T-helper 22 cell (primary cell): ENCODE measurements around the gene HMGN4.

Source experiments
- DNase-seq: peaks from one replicate; pipeline ENCODE4 v3.0.0-alpha.2; 2020; ENCODE audit warnings: low read depth

Gene HMGN4

DNA sequence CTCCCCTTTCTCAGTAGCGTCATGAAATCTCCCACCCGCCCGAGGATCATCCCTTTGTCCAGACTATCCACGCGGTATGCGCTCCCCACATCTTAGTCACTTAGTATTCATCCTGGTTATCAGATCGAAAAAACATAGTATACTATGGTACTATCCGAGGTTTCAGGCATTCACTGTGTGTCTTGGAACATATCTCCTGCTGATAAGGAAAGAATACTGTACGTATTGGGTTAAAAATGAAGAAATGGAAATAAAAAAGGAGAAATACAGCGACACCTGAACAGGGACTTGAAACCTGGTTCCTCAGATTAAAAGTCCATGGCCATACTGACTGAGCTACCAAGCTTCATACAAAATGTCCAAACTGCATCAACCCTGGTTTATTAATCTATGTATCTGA lies 14.0 kb downstream of the HMGN4 start:
- no peak for DNase-seq

- no peak for DNase-seq
These were observed 14.5 kb downstream of the HMGN4 start for GRCh38 chr6:26552640-26553188.

DNA sequence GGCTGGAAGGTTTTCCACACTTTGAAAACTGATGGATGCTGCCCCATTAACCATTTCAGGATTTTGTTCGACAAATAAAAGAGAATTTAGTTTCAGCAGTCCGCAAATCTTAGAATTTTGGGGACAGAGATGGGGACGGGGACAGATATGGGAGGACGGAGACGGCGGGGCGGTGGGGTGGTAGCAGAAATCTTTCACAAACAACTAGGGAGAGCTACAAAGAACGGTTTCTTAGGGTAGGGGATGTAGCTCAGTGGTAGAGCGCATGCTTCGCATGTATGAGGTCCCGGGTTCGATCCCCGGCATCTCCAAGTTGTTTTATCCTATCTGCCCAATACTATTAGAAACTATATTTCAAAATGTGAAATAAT lies 15.1 kb downstream of the HMGN4 start:
- DNase-seq, result peak; percentile 33

GRCh38 chr6:26553635-26554446 lies 15.7 kb downstream of the HMGN4 start:
- DNase-seq, result peak; percentile 50

GRCh38 chr6:26554447-26554696 lies 16.2 kb downstream of the HMGN4 start:
- DNase-seq, result no peak

DNA sequence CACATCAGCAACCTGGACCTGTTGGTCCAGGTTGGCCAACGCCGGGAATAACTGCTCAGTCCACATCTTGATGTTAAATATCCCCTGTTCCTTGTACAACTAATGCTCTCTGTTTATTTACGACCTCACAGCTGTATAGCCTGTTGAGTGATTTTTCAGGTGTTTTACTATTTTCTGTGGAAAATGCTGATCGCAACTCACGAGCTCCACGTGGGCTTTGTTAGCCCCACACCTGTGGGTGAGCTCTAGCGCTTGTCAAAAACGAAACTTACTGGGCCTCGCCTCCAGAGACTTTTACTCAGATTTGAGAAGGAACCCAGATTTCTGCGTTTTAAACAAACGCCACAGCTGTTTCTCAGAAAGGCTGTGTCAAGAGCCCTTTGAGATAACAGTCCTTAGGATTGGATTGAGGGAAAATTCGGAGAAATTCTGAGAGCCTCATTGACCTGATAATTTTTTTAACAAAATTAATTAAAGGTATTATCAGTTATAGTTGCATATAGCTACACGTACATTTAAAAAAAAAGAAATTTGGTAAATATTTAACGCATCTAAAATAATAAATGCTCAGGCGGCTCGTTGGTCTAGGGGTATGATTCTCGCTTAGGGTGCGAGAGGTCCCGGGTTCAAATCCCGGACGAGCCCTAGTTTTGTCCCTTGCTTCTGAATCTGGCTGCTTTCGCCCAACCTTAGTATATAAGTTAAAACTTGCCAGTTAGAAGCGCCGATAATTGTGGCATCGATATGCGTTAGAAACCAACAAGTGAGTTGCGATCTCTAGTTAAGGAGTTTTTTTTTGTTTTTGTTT lies 16.7 kb downstream of the HMGN4 start:
- DNase-seq, result peak; percentile 32

- no peak for DNase-seq
These were observed 17.5 kb downstream of the HMGN4 start for GRCh38 chr6:26555505-26556262.

- no peak for DNase-seq
These were observed 18.3 kb downstream of the HMGN4 start for GRCh38 chr6:26556263-26557070.

DNA sequence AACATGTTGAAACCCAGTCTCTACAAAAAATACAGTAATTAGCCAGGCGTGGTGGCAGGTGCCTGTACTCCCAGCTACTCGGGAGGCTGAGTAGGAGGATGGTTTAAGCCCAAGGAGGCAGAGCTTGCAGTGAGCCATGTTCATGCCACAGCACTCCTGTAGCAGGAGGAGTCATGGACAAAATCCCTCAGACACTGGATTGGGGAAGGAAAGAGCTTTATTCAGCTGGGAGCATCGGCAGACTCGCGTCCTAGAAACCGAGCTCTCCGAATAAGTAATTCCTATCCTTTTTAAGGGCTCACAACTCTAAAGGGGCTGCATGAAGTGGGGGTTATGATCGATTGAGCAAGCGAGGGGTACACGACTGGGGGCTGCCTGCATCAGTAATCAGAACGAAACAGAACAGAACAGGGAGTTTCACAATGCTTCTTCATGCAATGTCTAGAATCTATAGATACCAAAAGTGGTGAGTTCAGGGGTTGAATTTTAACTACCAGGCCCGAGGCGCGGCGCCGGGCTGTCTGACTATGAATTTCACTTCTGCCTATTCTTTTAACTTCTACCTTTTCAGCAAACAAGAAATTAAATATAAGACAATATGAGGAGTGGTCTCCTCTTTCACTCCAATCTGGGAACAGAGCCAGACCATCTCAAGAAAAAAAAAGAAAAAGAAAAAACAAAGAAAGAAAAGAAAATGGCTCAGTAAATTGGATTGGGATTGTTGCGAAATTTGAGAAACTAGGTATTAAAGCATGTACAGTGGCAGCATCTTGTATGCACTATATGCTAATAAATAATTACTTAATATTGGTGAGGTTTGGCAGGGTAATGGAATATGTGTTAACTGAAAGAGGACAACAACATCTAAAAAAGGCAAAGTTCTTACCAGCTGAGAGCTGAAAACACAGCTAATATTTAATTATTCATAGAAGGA lies 23.6 kb downstream of the HMGN4 start:
- DNase-seq, result no peak

- DNase-seq, result no peak
These were observed 25.3 kb downstream of the HMGN4 start for GRCh38 chr6:26563488-26563887.

DNA sequence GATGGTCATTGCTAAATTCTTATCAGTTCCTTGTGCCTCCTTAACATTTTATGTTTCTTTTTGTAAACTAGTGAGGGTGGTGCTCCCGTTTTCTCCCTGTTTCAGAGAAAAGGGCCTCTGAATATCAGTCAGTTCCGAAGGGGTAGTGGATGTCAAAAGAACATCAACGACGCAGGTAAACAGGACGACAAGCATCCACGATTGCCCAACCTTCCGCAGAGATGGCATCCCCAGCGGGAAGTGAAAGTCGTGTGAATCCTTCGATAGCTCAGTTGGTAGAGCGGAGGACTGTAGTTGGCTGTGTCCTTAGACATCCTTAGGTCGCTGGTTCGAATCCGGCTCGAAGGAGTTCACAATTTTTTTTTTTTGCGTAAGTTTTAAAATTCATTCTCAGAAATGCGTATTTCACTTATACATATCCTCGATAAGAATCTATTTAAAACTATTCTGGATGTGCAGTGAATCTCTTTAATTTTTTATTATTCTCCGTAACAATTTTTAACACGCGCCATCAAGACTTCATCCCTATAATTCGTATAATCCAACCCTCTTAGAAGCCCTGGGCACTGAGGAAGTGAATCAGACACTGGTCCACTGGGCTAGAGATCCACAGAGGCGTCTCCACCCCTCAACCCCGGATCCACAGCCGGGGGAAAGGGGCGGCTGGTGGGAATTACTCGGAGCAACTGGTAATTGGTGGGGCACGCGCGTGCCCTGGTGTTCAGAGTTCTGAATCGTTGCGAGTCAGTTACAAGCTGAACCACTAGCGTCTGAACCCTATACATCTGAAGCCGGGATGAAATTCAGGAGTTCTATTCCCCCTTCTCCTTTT lies 30.7 kb downstream of the HMGN4 start:
- DNase-seq, result peak; percentile 88

DNA sequence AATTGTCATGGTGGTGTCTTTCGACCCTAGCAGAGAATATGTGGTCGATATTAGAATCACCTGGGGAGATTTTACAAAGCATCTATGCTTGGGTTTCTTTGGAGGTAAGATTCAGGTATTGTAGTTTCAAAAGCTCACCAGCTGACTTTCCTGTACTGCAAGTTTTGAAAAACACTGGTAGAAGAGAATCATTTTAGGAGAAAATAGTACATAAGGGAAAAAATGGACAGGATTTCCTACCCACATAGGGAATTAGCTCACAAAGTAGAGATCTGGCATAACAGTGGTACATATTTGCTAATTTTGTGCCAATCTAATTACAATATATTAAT lies 31.2 kb downstream of the HMGN4 start:
- DNase-seq, result no peak

GRCh38 chr6:26570027-26570809 lies 32.1 kb downstream of the HMGN4 start:
- no peak for DNase-seq

DNA sequence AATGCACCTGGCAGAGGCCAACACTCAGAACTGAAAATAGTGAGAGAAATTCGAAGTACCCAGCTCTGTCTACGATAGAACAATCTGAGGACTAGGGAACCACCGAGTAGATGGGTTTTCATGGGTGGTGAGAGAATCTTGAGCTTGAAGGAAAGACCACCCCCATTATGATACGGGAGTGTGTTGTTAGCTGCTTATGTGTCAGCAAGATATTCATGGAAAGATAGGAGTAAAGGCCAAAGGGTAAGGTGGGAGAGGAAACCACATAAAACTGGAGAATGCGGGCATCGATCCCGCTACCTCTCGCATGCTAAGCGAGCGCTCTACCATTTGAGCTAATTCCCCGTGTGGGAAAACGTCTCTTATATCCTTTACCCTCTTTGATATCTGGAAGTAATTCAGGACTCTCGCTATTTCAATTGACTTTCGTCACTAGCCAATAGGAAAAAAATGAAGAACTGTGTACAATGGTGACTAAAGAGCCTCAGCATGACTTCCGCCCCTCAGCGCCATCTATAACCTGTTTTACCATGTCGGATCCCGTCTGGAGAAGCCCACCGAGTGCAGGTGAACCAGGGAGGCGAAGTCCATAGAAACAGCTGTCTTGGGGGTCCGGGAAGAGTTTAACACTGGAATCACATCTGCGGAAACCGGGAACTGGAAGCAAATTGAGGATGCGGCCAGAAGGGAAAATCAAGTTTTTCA lies 33.6 kb downstream of the HMGN4 start:
- DNase-seq, result no peak

GRCh38 chr6:26575494-26575939 lies 37.4 kb downstream of the HMGN4 start:
- DNase-seq, result no peak

DNA sequence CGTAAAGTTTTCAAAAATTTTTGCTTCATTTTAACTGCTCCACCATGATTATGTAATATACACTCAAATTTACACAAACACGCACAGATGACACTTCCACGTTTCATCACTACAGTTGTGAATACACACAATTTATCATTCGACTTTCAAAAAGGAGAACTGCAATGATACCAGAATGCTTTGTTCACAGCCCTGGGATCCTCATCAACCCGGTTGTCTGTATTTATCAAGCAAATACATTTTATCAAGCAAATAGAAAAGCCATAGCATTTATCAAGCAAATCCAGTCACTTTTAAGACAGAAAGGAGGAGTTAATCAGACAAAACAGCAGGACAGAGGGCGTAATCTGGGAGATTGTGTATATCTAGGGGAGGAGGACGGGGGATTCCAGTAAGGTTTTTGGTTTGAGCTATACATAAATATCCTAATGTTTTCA lies 38.3 kb downstream of the HMGN4 start:
- no peak for DNase-seq

DNA sequence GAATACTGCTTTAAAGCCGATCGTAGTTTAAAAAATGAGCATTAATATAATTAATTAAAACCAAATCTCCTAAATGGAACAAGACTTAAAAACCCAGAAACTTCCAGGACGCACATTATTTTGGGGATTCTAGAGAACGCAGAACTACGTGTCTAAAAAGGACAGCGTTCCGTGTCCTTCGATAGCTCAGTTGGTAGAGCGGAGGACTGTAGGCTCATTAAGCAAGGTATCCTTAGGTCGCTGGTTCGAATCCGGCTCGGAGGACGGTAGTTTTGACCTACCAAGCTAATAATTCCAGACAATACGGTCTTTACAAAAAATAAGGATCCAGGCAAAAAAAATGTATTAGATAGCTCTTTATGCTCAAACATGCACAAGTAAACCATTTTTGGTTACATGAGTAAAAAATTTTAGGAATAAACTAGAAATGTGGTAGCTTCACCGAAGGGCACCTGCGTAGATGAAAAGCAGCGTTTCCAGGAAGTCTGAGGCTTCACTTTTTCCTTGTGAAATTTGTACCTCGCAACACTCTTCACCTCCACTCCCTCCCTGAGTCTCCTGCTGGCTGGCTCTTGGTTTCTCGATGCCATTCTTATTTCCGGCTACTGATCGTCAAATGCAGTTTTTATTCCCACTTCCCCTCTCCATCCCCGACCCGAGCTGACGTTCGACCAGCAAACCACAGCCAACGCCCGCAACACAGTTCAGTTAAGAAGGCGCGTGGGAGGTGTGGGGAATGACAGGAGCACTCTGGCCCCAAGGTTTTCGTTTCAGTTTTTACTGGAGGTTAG lies 39.0 kb downstream of the HMGN4 start:
- DNase-seq, result peak; percentile 35

DNA sequence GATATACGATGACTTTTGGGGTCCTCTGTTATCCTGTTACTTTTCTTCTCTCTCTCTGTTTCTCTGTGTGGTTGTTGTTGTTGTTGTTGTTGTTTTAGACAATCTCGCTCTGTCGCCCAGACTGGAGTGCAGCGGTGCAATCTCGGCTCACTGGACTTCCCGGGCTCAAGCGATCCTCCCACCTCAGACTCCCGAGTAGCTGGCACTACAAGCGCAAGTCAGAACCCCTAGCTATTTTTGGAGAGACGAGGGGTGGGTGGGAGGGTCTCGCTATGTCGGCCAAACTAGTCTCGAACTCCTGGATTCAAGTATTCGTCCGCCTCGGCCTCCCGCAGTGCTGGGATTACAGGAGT lies 39.5 kb downstream of the HMGN4 start:
- no peak for DNase-seq
